OCI-LY3 (cell line): Measurements from ENCODE around the gene DHCR7.

Experiments used
- CTCF ChIP-seq: fragments of 200-600, 300-600 bp; sonication (generic); IDR thresholded peaks from 2 replicates; pipeline ENCODE4 v1.5.1; 2014; ENCODE audit warnings: antibody characterized with exemption, low read length, low read depth
- EZH2phosphoT487 ChIP-seq: fragments of 200-600 bp; shearing (Covaris generic); IDR thresholded peaks from 2 replicates; pipeline ENCODE4 v1.6.1; 2018; ENCODE audit warnings: antibody characterized with exemption, mixed run types, low read depth

- TF ChIP-seq CTCF = no peak
- no peak for TF ChIP-seq EZH2phosphoT487
These were observed 16.9 kb upstream of the DHCR7 start for GRCh38 chr11:71465054-71465453.
